HFF-Myc (cell line): ENCODE results near the gene LRRC41.
A peak's percentile ranks its signal among the peaks of the same experiment; 100 is the strongest.
"Not testable (repeated sequence)": the region's sequence is repeated elsewhere in the genome, so short reads cannot be mapped to it uniquely, and the experiment has no call there.

Source experiments
- DNase-seq: peaks from one replicate; pipeline ENCODE4 v3.0.0-alpha.2; 2011; ENCODE audit warnings: low read depth; ENCODE audit errors: extremely low read depth
- H3K4me3 ChIP-seq: replicated peaks from 2 replicates; pipeline ENCODE4 v1.5.1; 2011; ENCODE audit warnings: low read depth, mild to moderate bottlenecking, control low read depth, low read length
- CTCF ChIP-seq: IDR thresholded peaks from 2 replicates; pipeline ENCODE4 v1.5.1; 2012; ENCODE audit warnings: mild to moderate bottlenecking, low read depth, low read length, control low read depth; ENCODE audit errors: missing control alignments

The LRRC41 gene

GRCh38 chr1:46333300-46334029, 30.0 kb upstream of the LRRC41 start:
- TF ChIP-seq CTCF, result peak; percentile 41
- no peak overlapping the region for H3K4me3 ChIP-seq
- no peak for DNase-seq

- not testable (repeated sequence) for H3K4me3 ChIP-seq, DNase-seq
Measured at GRCh38 chr1:46331786-46332540, 28.5 kb upstream of the LRRC41 start.

- DNase-seq, H3K4me3 ChIP-seq: not testable (repeated sequence)
Measured at GRCh38 chr1:46330381-46330780, 27.0 kb upstream of the LRRC41 start.

GRCh38 chr1:46329807-46330206, 26.4 kb upstream of the LRRC41 start:
- not testable (repeated sequence) for H3K4me3 ChIP-seq, DNase-seq

GRCh38 chr1:46328182-46328581, 24.8 kb upstream of the LRRC41 start:
- not testable (repeated sequence) for H3K4me3 ChIP-seq, DNase-seq

GRCh38 chr1:46325285-46326076, 22.1 kb upstream of the LRRC41 start:
- not testable (repeated sequence) for DNase-seq, H3K4me3 ChIP-seq

GRCh38 chr1:46322191-46322590, 18.8 kb upstream of the LRRC41 start:
- H3K4me3 ChIP-seq, DNase-seq: not testable (repeated sequence)

GRCh38 chr1:46319960-46320914, 16.8 kb upstream of the LRRC41 start:
- not testable (repeated sequence) for DNase-seq, H3K4me3 ChIP-seq

GRCh38 chr1:46319301-46319700, 15.9 kb upstream of the LRRC41 start:
- not testable (repeated sequence) for DNase-seq, H3K4me3 ChIP-seq

- DNase-seq, result no peak
- H3K4me3 ChIP-seq, result no peak overlapping the region
- TF ChIP-seq CTCF, result no peak
Measured at GRCh38 chr1:46317323-46317722, 13.9 kb upstream of the LRRC41 start.
